Uterus (tissue), 4 donors: ENCODE data around the gene MRPL30. TPM values are rescaled to one million over a fixed set of nuclear protein-coding genes. Genes with fewer than 3 reads are reported as not detected.
"Not testable (repeated sequence)": the region's sequence is repeated elsewhere in the genome, so short reads cannot be mapped to it uniquely, and the experiment has no call there.

Experiments
- DNase-seq, 2 donors: peaks; one replicate each; pipeline ENCODE4 v3.0.0-alpha.2; 2019 to 2020
- H3K27ac ChIP-seq, 2 donors: fragments of 200-600 bp; sonication (generic); 1 replicate in 1 of 2; 2 replicates in 1 of 2; pipeline ENCODE4 v1.5.1; 2016 to 2018
- H3K27me3 ChIP-seq, 2 donors: fragments of 200-600 bp; sonication (generic); one replicate each; pipeline ENCODE4 v1.5.1; 2018 to 2019; ENCODE audit warnings: control low read depth in 1 of 2
- H3K36me3 ChIP-seq, 2 donors: fragments of 200-600 bp; sonication (generic); one replicate each; pipeline ENCODE4 v1.5.1; 2019; ENCODE audit warnings: control low read depth in 1 of 2
- H3K4me1 ChIP-seq, 2 donors: fragments of 200-600 bp; sonication (generic); one replicate each; pipeline ENCODE4 v1.5.1; 2018 to 2019; ENCODE audit warnings: control low read depth in 1 of 2
- H3K4me3 ChIP-seq, 2 donors: fragments of 200-600 bp; sonication (generic); 1 replicate in 1 of 2; 2 replicates in 1 of 2; pipeline ENCODE4 v1.5.1; 2018 to 2019; ENCODE audit warnings: mild to moderate bottlenecking in 1 of 2
- H3K9me3 ChIP-seq, 2 donors: fragments of 200-600 bp; sonication (generic); one replicate each; pipeline ENCODE4 v1.5.1; 2019; ENCODE audit warnings: control low read depth in 1 of 2
- POLR2A ChIP-seq, 2 donors: fragments of 450-650 bp; IDR thresholded peaks; one replicate each; pipeline ENCODE4 v1.6.1; 2016; ENCODE audit warnings: antibody characterized with exemption in 2 of 2, mild to moderate bottlenecking in 1 of 2, moderate library complexity in 1 of 2
- intact Hi-C: fragments of 100-400 bp; cut with DNase I; formaldehyde crosslinking; loops from one replicate; pipeline ENCODE4 v1.15.1; 2023; ENCODE audit warnings: low total_unique reads
- total RNA-seq, 4 donors: library from RNA; depleted of rRNA in 3 of 4; stranded (reverse); fragments of >200 nt in 3 of 4; gene quantifications; one replicate each; pipeline versions ENCODE4 v1.1.0 to v1.2.4, GENCODE V29; 2014 to 2023
- TF ChIP-seq, protein P1 (sequence below), 4 experiments: fragments of 200-600 bp in 2 of 4; fragments of 450-650 bp in 2 of 4; sonication (generic) in 2 of 4; IDR thresholded peaks; one replicate each; pipeline ENCODE4 v1.5.1; 2016 to 2019; ENCODE audit warnings: antibody characterized with exemption in 4 of 4, mild to moderate bottlenecking in 2 of 4, moderate library complexity in 1 of 4
- donor health status: DM: yes; HTN: yes; CAD: no.

The MRPL30 gene
- total RNA-seq: 10 to 100 TPM; 27.2 to 47.7 (median 28.8) TPM

DNA sequence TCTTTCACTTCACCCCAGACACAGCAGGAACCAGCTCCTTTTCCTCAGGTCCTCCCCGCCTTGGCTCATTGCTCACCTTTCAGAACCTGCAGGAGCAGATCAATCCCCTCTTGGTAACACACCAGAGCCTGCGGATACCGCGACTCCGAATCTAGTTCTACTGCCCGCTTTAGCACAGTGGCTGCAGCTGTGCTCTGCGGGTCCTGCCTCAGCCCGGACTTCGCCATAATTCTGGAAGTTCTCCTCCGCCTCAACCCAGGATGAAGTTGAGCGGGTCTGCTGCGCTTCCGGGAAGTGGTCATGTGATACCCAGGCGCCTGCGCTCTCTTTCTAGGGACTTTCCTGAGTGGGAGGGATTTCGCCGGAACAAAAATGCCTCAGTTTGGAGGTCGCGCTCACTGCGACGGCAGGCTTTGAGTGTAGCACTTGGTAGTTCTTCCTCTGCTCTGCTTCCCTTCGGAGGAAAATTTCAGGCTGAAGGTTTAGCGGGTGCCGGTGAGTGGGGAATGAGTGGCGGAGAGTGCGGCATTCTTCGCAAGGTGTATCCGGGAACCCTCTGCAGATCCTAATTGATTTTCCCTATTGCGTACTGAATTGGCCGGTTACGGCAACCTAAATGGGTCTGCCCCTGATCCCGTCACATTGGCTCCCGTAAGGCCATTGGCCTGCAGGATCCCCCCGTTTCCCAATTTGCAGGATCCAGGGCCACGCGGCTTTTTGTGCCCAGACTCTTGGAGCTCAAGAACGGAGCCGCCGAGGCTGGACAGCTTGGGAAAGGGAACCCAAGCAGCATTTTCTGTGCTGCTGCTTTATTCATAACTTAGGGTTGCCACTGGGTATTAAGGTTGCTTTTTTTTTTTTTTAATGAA is at the start of gene MRPL30, which contains the start of gene MITD1:
MRPL30 (plus strand) TSS at position 430 of the 869 bp plus-strand sequence. CDS start 5,020 bp downstream, outside the sequence.
MITD1 (minus strand) TSS at position 304 of the 869 bp plus-strand sequence; CDS start at position 227, 77 bp downstream.
- Histone ChIP-seq H3K36me3 (no peaks in the 10 kb centered on the region), H3K27ac (peak within 1 kb of the TSS; percentile 63 to 79), H3K4me3 (peak within 1 kb of the TSS; percentile 74 to 90), H3K27me3 (no peaks in the 10 kb centered on the region), H3K9me3 (no peaks in the 10 kb centered on the region), H3K4me1 (peaks cover 5 to 13% of the 10 kb centered on the region in 2 donors)
- peak; percentile 91 to 93 for DNase-seq
- TF ChIP-seq, protein P1, sequence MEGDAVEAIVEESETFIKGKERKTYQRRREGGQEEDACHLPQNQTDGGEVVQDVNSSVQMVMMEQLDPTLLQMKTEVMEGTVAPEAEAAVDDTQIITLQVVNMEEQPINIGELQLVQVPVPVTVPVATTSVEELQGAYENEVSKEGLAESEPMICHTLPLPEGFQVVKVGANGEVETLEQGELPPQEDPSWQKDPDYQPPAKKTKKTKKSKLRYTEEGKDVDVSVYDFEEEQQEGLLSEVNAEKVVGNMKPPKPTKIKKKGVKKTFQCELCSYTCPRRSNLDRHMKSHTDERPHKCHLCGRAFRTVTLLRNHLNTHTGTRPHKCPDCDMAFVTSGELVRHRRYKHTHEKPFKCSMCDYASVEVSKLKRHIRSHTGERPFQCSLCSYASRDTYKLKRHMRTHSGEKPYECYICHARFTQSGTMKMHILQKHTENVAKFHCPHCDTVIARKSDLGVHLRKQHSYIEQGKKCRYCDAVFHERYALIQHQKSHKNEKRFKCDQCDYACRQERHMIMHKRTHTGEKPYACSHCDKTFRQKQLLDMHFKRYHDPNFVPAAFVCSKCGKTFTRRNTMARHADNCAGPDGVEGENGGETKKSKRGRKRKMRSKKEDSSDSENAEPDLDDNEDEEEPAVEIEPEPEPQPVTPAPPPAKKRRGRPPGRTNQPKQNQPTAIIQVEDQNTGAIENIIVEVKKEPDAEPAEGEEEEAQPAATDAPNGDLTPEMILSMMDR (IDR thresholded peaks at IDR 0.05): no peak
- TF ChIP-seq POLR2A (IDR thresholded peaks at IDR 0.05): peak; percentile 42 to 66
- intact Hi-C loops: loop anchor here (10.0 kb wide), 1 partner anchor 154 kb away; the partner anchor contains the start of genes EIF5B and TXNDC9

DNA sequence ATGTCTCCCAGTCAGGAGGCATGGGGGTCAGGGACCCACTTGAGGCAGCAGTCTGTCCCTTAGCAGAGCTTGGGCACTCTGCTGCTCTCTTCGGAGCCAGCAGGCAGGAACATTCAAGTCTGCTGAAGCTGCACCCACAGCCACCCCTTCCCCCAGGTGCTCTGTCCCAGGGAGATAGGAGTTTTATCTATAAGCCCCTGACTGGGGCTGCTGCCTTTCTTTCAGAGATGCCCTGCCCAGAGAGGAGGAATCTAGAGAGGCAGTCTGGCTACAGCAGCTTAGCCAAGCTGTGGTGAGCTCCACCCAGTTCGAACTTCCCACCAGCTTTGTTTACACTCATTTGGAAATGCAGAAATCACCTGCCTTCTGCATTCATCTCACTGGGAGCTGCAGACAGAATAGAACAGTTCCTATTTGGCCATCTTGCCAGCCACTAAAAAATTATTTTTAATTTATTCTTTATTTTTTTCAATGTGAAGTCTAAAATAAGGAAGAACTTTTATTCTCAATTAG is 45.9 kb upstream of the MRPL30 start:
- H3K36me3 ChIP-seq, H3K4me3 ChIP-seq, H3K9me3 ChIP-seq, intact Hi-C loops, DNase-seq, H3K4me1 ChIP-seq, H3K27me3 ChIP-seq, H3K27ac ChIP-seq: not testable (repeated sequence)

DNA sequence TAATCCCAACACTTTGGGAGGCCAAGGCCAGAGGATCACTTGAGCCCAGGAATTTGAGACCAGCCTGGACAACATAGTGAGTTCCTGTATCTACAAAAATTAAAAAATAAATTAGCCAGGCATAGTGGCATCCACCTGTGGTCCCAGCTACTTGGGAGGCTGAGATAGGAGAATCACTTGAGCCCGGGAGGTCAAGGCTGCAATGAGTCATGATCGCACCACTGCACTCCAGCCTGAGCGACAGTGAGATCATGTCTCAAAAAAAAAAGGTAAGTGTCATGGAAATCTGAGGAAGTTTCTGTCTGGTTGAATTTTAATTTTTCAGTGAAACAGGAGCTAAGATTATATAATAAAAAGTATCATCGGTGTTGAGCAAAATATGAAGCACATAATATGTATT is 42.0 kb upstream of the MRPL30 start:
- no peaks in the 10 kb centered on the region for H3K36me3 ChIP-seq
- TF ChIP-seq POLR2A (IDR thresholded peaks at IDR 0.05): no peak
- TF ChIP-seq, protein P1 (IDR thresholded peaks at IDR 0.05): no peak
- intact Hi-C loops: no loop called here
- no peak for DNase-seq
- no peak overlapping the region for H3K4me3 ChIP-seq
- H3K4me1 ChIP-seq: peaks cover 0 to 4% of the 10 kb centered on the region in 2 donors
- H3K27ac ChIP-seq: no peak overlapping the region
- H3K9me3 ChIP-seq: no peaks in the 10 kb centered on the region
- no peaks in the 10 kb centered on the region for H3K27me3 ChIP-seq

DNA sequence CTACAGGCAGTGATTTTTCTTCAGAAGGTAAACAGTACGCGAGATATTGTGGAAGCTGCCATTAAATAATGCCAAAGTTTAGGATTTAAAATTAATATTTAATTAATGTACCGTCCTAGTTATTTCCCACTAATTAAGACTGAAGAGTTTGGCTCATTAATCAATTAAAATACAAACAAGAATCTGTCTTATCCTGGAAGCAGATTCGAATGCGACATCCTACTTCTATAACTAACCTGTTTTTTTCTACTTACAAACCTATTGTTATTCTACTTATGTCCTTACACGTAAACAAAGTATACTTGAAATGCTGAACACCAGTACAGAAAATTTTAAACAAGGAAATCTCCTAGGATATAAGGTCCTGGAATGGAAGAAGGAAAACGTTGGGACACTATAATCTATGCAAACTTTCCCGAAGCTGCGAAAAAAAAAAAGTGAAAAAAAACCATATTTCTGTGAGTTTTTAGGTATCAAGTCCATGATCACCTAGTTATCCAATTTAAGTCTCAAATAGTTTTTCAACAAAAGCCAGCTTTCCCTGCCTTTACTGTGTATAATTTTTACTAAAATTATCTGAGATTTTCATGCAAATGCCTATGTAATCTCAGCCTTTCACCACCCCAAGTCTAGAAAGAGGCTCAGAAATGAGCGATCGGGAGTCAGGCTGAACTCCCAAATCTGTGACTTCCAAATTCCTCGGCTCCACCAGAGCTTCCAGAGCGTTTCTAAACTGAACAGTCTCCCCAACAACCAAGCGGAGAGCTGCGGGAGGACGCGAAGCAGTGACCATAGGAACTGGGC is 40.7 kb upstream of the MRPL30 start:
- H3K27ac ChIP-seq: peak overlapping the region; percentile 81 to 83
- peaks cover 0 to 4% of the 10 kb centered on the region in 2 donors for H3K4me1 ChIP-seq
- H3K27me3 ChIP-seq: no peaks in the 10 kb centered on the region
- peak overlapping the region; percentile 73 to 97 for H3K4me3 ChIP-seq
- intact Hi-C loops: no loop called here
- H3K36me3 ChIP-seq: no peaks in the 10 kb centered on the region
- no peak for DNase-seq
- no peaks in the 10 kb centered on the region for H3K9me3 ChIP-seq
- TF ChIP-seq POLR2A (IDR thresholded peaks at IDR 0.05): no peak
- TF ChIP-seq, protein P1 (IDR thresholded peaks at IDR 0.05): no peak

DNA sequence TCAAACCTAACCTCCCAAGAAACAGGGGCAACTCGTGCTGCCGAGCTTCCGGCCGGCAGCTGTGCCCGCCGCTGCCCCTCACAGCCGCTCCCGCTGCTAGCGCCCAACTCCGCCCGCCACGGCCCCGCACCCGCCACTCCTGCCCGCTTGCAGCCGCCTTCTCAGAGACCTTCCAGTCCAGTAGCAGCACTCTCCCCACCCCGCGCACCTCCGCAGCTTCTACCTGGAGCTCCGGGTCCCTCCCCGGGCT is 40.2 kb upstream of the MRPL30 start:
- H3K27me3 ChIP-seq: no peaks in the 10 kb centered on the region
- H3K9me3 ChIP-seq: no peaks in the 10 kb centered on the region
- H3K36me3 ChIP-seq: no peaks in the 10 kb centered on the region
- intact Hi-C loops: no loop called here
- peaks cover 0 to 4% of the 10 kb centered on the region in 2 donors for H3K4me1 ChIP-seq
- TF ChIP-seq, protein P1 (IDR thresholded peaks at IDR 0.05): no peak
- peak in 1 of 2 donors; percentile 93 for TF ChIP-seq POLR2A (IDR thresholded peaks at IDR 0.05)
- H3K4me3 ChIP-seq: peak overlapping the region; percentile 73 to 97
- H3K27ac ChIP-seq: peak overlapping the region; percentile 81 to 83
- peak in 1 of 2 donors; percentile 19 for DNase-seq
